Activated CD8-positive, alpha-beta T cell treated with anti-CD3 and anti-CD28 coated beads, Interleukin-2, amount 10 ng/mL, durations not matched to agents 7 days and 5 days (primary cell): ENCODE data around the gene PTPRE. TPM values are rescaled to one million over a fixed set of nuclear protein-coding genes. Genes with fewer than 3 reads are reported as not detected.

Experiments used
- ATAC-seq: fragments of 150-1000 bp; cut with Tn5 transposase; one replicate; pipeline ENCODE4 v1.10.0; 2021; ENCODE audit warnings: moderate library complexity
- CTCF ChIA-PET: fragments of 350-600 bp; sonication (Branson Sonifier 250); formaldehyde crosslinking; loops from one replicate; lab custom pipeline; 2021; ENCODE audit warnings: antibody characterized with exemption; lab: Charles Lee
- POLR2A ChIA-PET: fragments of 350-600 bp; sonication (Branson Sonifier 250); formaldehyde crosslinking; loops from one replicate; lab custom pipeline; 2021; ENCODE audit warnings: antibody characterized with exemption; lab: Charles Lee
- DNase-seq: peaks from one replicate; pipeline ENCODE4 v3.0.0-alpha.2; 2020
- H3K27ac Mint-ChIP-seq: one replicate; pipeline ENCODE4 v1.8.0; 2021; ENCODE audit warnings: mild to moderate bottlenecking, mixed read lengths
- H3K27me3 Mint-ChIP-seq: one replicate; pipeline ENCODE4 v1.8.0; 2021; ENCODE audit warnings: low read depth, mixed read lengths
- H3K36me3 Mint-ChIP-seq: one replicate; pipeline ENCODE4 v1.8.0; 2021; ENCODE audit warnings: low read depth, mixed read lengths
- H3K4me1 Mint-ChIP-seq: one replicate; pipeline ENCODE4 v1.8.0; 2021; ENCODE audit warnings: low read depth, mixed read lengths
- H3K4me3 Mint-ChIP-seq: one replicate; pipeline ENCODE4 v1.8.0; 2021; ENCODE audit warnings: mild to moderate bottlenecking, mixed read lengths
- H3K9me3 Mint-ChIP-seq: one replicate; pipeline ENCODE4 v1.8.0; 2022; ENCODE audit warnings: mixed read lengths; ENCODE audit not compliant: insufficient read depth
- total RNA-seq, 2 experiments: library from RNA; stranded (reverse); gene quantifications; one replicate each; pipeline ENCODE4 v1.2.3, GENCODE V29; 2021

The PTPRE gene
- total RNA-seq, 2 experiments from 2014 or later, result 21.4 to 24.5 TPM

DNA sequence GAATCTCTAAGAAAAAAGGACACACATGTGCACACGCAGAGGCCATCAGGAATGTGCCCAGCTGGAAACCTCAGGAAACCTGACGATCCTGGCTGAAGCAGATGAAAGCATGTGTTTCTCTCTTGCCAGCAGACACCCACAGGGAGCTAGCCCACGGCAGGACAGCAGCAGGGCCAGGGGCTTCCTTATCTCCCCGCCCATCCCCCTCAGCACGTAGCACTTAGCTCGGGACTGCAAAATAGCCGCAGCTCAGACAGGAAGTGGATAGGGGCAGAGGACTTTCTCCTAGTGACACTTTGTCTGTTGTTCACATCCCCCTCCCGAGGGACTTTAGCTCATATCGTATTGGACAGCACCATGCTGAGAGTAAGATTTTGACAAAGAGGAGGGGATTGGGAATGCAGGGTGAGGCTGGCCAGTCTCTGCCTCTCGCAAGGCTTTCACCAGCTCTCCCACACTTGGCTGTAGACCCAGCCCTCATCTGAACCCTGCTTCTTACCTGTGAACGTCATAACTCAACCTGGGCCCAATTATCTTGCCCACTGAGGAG, 155.5 kb downstream of the PTPRE start:
- Mint-ChIP-seq H3K27ac (peak overlapping the region; percentile 85), H3K27me3 (no peaks in the 10 kb centered on the region), H3K4me3 (peak overlapping the region; percentile 78), H3K4me1 (peaks cover 89% of the 10 kb centered on the region), H3K9me3 (no peaks in the 10 kb centered on the region), H3K36me3 (peaks cover 78% of the 10 kb centered on the region)
- DNase-seq (peak; percentile 51), ATAC-seq (peak; percentile 10)
- POLR2A ChIA-PET, result interaction anchor here (1.4 to 11.4 kb wide), 4 partner anchors 14 to 34 kb away, joined by 3 to 145 read pairs (median 4); no protein-coding TSS in a partner anchor
- CTCF ChIA-PET, result interaction anchor here (1.5 to 5.0 kb wide), 8 partner anchors 11 to 156 kb away, joined by 4 to 65 read pairs (median 10); partner anchors contain the start of gene PTPRE

DNA sequence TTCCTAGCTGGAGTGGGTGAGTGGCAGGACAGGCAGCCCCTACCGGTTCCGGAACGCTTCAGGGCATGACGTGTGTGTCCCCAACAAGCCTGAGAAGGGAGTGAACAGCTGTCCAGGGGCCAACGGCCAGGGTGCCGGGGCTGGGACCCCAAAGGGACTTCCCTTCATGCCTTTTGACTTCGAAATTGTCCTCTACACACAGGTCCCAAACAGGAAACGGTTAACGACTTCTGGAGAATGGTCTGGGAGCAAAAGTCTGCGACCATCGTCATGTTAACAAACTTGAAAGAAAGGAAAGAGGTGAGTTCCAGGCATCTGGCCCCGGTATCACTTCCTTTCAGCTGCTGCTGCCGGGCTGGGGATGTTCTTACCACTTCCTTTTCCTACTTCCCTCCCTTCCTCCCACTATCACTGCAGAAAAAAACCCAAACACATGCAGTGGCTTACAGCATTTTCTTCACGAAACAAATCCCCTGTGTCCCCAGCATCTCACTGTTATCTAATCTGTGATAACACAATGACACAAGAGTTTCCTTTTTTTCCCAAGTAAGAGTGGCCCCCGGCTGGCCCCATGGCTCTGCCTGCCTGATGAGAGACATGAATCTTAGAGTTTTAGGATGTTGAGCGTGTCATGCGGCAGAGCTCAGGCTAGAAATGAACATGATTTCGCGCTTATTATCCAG, 156.1 kb downstream of the PTPRE start:
- peak overlapping the region; percentile 78 for H3K4me3 Mint-ChIP-seq
- CTCF ChIA-PET, result interaction anchor here (0.6 to 5.0 kb wide), 14 partner anchors 12 to 158 kb away, joined by 3 to 65 read pairs (median 6); no protein-coding TSS in a partner anchor
- peak overlapping the region; percentile 85 for H3K27ac Mint-ChIP-seq
- no peaks in the 10 kb centered on the region for H3K9me3 Mint-ChIP-seq
- DNase-seq (peak; percentile 74), ATAC-seq (peak; percentile 60)
- H3K4me1 Mint-ChIP-seq, result peaks cover 87% of the 10 kb centered on the region
- peaks cover 77% of the 10 kb centered on the region for H3K36me3 Mint-ChIP-seq
- POLR2A ChIA-PET, result interaction anchor here (0.6 to 11.4 kb wide), 8 partner anchors 9 to 1856 kb away, joined by 3 to 145 read pairs (median 4); no protein-coding TSS in a partner anchor
- H3K27me3 Mint-ChIP-seq, result no peaks in the 10 kb centered on the region

GRCh38 chr10:128063736-128064107, 156.8 kb downstream of the PTPRE start:
- Mint-ChIP-seq H3K27ac (peak overlapping the region; percentile 85), H3K36me3 (peaks cover 77% of the 10 kb centered on the region), H3K27me3 (no peaks in the 10 kb centered on the region), H3K4me3 (peak overlapping the region; percentile 78), H3K4me1 (peaks cover 82% of the 10 kb centered on the region), H3K9me3 (no peaks in the 10 kb centered on the region)
- ATAC-seq (peak; percentile 13), DNase-seq (no peak)
- ChIA-PET CTCF (interaction anchor here (0.6 to 5.0 kb wide), 13 partner anchors 12 to 159 kb away, joined by 3 to 65 read pairs (median 6); no protein-coding TSS in a partner anchor), POLR2A (interaction anchor here (0.7 to 11.4 kb wide), 7 partner anchors 12 to 1857 kb away, joined by 3 to 145 read pairs (median 3); no protein-coding TSS in a partner anchor)

- peaks cover 77% of the 10 kb centered on the region for H3K36me3 Mint-ChIP-seq
- peak overlapping the region; percentile 85 for H3K27ac Mint-ChIP-seq
Measured at GRCh38 chr10:128064108-128064969, 157.4 kb downstream of the PTPRE start.

GRCh38 chr10:128064970-128065580, 158.2 kb downstream of the PTPRE start:
- peak overlapping the region; percentile 85 for H3K27ac Mint-ChIP-seq
- ChIA-PET CTCF (interaction anchor here (1.1 to 5.0 kb wide), 4 partner anchors 14 to 29 kb away, joined by 3 to 65 read pairs (median 30); no protein-coding TSS in a partner anchor), POLR2A (interaction anchor here (0.8 to 11.4 kb wide), 5 partner anchors 17 to 38 kb away, joined by 3 to 145 read pairs (median 3); no protein-coding TSS in a partner anchor)
- DNase-seq, result no peak
- H3K4me3 Mint-ChIP-seq, result peak overlapping the region; percentile 78
- no peaks in the 10 kb centered on the region for H3K27me3 Mint-ChIP-seq
- ATAC-seq, result no peak
- H3K36me3 Mint-ChIP-seq, result peaks cover 78% of the 10 kb centered on the region
- H3K4me1 Mint-ChIP-seq, result peaks cover 74% of the 10 kb centered on the region
- no peaks in the 10 kb centered on the region for H3K9me3 Mint-ChIP-seq

More at GRCh38 chr10:128064108-128064969, 157.4 kb downstream of the PTPRE start:
- Mint-ChIP-seq H3K9me3 (no peaks in the 10 kb centered on the region), H3K4me1 (peaks cover 78% of the 10 kb centered on the region), H3K27me3 (no peaks in the 10 kb centered on the region), H3K4me3 (peak overlapping the region; percentile 78)
- POLR2A ChIA-PET, result interaction anchor here (0.8 to 11.4 kb wide), 8 partner anchors 13 to 50 kb away, joined by 3 to 145 read pairs (median 3); no protein-coding TSS in a partner anchor
- CTCF ChIA-PET, result interaction anchor here (1.1 to 5.0 kb wide), 12 partner anchors 12 to 145 kb away, joined by 3 to 65 read pairs (median 8); no protein-coding TSS in a partner anchor
- ATAC-seq (peak; percentile 54), DNase-seq (peak; percentile 81)

- ChIA-PET POLR2A (interaction anchor here (11.4 kb wide), 1 partner anchor 18 kb away, joined by 145 read pairs; no protein-coding TSS in a partner anchor), CTCF (interaction anchor here (4.8 to 5.0 kb wide), 2 partner anchors 18 to 30 kb away, joined by 52 to 65 read pairs; no protein-coding TSS in a partner anchor)
- Mint-ChIP-seq H3K9me3 (no peaks in the 10 kb centered on the region), H3K4me3 (no peak overlapping the region), H3K27me3 (no peaks in the 10 kb centered on the region), H3K4me1 (peaks cover 65% of the 10 kb centered on the region), H3K27ac (peak overlapping the region; percentile 85), H3K36me3 (peaks cover 77% of the 10 kb centered on the region)
- no peak for DNase-seq
- no peak for ATAC-seq
Measured at GRCh38 chr10:128065881-128066534, 159.1 kb downstream of the PTPRE start.

- Mint-ChIP-seq H3K4me3 (no peak overlapping the region), H3K9me3 (no peaks in the 10 kb centered on the region), H3K36me3 (peaks cover 72% of the 10 kb centered on the region), H3K27me3 (no peaks in the 10 kb centered on the region), H3K27ac (peak overlapping the region; percentile 21), H3K4me1 (peaks cover 59% of the 10 kb centered on the region)
- ChIA-PET POLR2A (interaction anchor here (11.4 kb wide), 1 partner anchor 19 kb away, joined by 145 read pairs; no protein-coding TSS in a partner anchor), CTCF (interaction anchor here (1.6 kb wide), 1 partner anchor 32 kb away, joined by 5 read pairs; no protein-coding TSS in a partner anchor)
- DNase-seq (no peak), ATAC-seq (no peak)
Measured at GRCh38 chr10:128066870-128067382, 160.0 kb downstream of the PTPRE start.

GRCh38 chr10:128067691-128068397, 160.9 kb downstream of the PTPRE start:
- Mint-ChIP-seq H3K4me3 (no peak overlapping the region), H3K36me3 (peaks cover 71% of the 10 kb centered on the region), H3K4me1 (peaks cover 52% of the 10 kb centered on the region), H3K9me3 (no peaks in the 10 kb centered on the region), H3K27ac (peak overlapping the region; percentile 21), H3K27me3 (no peaks in the 10 kb centered on the region)
- ChIA-PET CTCF (interaction anchor here (1.6 to 9.1 kb wide), 4 partner anchors 16 to 33 kb away, joined by 5 to 181 read pairs (median 12); no protein-coding TSS in a partner anchor), POLR2A (no interaction called here)
- no peak for DNase-seq
- ATAC-seq, result no peak

DNA sequence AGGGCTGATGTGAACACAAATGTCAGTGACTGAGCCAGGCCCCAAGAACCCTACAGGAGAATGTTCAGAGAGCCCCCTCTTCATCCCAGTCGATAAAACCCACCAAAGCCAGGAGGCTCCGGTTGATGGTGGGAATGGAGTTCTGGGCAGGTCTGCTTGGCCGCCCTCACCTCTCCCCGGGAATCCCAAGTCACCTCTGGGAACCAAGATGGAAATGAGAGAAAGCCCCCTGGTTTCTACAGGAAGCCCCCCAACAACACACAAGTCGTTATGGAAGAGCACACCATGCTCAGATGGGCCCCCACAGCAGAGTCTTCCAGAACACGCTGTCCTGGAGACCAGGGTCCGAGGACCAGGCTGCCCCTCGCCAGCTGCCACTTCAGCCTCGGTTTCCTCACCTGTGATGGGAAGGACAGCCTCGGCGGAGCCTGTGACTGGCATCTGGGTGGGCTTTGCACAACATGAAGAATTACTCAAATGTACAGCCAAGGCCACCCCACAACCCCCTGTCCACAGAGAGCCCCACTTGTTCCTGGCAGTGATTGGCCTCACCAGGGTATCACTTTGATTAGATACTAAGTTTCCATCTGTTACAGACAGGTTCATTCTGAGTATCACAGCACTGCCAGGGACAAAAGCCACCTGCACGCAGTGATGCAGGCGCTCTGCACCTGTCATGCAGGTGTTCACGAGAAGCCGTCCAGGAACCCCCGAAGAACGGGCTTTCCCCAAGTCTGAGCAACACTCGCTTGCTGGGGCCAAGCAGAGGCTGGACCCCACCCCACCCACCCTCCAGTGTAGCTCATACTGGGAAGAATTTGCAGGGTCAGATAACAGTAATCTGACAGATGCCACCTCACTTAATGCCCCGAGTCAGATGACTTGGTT, 161.7 kb downstream of the PTPRE start:
- H3K4me3 Mint-ChIP-seq, result no peak overlapping the region
- H3K4me1 Mint-ChIP-seq, result peaks cover 52% of the 10 kb centered on the region
- H3K27me3 Mint-ChIP-seq, result no peaks in the 10 kb centered on the region
- ChIA-PET CTCF (interaction anchor here (0.5 to 9.1 kb wide), 42 partner anchors 10 to 836 kb away, joined by 3 to 181 read pairs (median 4); partner anchors contain the start of genes MKI67 and PTPRE), POLR2A (interaction anchor here (0.7 to 1.6 kb wide), 5 partner anchors 21 to 160 kb away, joined by 3 to 9 read pairs (median 3); no protein-coding TSS in a partner anchor)
- H3K9me3 Mint-ChIP-seq, result no peaks in the 10 kb centered on the region
- DNase-seq (no peak), ATAC-seq (no peak)
- H3K36me3 Mint-ChIP-seq, result peaks cover 74% of the 10 kb centered on the region
- H3K27ac Mint-ChIP-seq, result no peak overlapping the region
